ENCODE data around the gene EPO. TPM values are rescaled to one million over a fixed set of nuclear protein-coding genes. Genes with fewer than 3 reads are reported as not detected.

The EPO gene
- total RNA-seq, 1 experiment from 2014 or later = 0.30 TPM

DNA sequence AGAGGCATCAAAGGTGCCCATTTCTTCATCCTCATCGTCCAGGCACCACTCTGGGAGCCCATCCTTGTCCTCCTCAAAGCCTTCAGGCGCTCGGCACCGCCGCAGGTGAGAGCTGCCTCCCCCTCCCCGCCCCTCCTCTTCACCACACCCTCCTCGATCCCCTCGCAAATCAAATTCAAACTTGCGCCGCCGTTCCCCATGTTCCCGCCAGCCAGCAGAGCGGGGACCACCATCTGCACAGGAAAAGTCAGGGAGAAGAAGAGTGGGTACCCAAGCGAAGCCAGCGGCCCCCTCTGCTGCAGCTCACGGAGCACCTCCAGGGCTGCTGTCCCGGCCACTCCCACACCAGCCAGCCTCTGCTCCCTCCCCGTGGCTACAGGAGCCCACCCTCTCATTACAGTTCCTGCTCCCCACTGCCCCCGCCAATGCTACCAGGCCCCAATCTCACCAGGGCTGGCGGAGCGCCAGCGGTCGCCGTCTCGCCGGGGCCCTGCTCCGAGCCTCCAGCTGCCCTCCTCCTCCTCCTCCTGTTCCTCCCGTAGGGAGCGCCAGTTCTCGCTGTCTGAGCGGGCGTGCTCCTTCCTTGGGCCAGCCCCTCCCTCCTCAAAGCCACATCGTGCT is 34.0 kb upstream of the EPO start:
- H3K9ac ChIP-seq (ENCODE audit: low read length) = no peak overlapping the region
- DNase-seq (ENCODE audit: low read depth, low spot score) = no peak
- no peak for TF ChIP-seq RAD21 (IDR thresholded peaks at IDR 0.05; ENCODE audit: low read depth)
- no peak for TF ChIP-seq CEBPB (IDR thresholded peaks at IDR 0.05; ENCODE audit: low read depth)
- no peak for TF ChIP-seq SIN3A (IDR thresholded peaks at IDR 0.05; ENCODE audit: low read depth)
- no peak for TF ChIP-seq REST (IDR thresholded peaks at IDR 0.05; ENCODE audit: low read depth)
- TF ChIP-seq ZBTB33 (IDR thresholded peaks at IDR 0.05; ENCODE audit: extremely low read depth, insufficient replicate concordance, low read length) = no peak
- TF ChIP-seq JUND (IDR thresholded peaks at IDR 0.05) = no peak
- TF ChIP-seq, protein P1, sequence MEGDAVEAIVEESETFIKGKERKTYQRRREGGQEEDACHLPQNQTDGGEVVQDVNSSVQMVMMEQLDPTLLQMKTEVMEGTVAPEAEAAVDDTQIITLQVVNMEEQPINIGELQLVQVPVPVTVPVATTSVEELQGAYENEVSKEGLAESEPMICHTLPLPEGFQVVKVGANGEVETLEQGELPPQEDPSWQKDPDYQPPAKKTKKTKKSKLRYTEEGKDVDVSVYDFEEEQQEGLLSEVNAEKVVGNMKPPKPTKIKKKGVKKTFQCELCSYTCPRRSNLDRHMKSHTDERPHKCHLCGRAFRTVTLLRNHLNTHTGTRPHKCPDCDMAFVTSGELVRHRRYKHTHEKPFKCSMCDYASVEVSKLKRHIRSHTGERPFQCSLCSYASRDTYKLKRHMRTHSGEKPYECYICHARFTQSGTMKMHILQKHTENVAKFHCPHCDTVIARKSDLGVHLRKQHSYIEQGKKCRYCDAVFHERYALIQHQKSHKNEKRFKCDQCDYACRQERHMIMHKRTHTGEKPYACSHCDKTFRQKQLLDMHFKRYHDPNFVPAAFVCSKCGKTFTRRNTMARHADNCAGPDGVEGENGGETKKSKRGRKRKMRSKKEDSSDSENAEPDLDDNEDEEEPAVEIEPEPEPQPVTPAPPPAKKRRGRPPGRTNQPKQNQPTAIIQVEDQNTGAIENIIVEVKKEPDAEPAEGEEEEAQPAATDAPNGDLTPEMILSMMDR (IDR thresholded peaks at IDR 0.05 in 2 of 3, conservative IDR thresholded peaks at IDR 0.05 in 1 of 3; ENCODE audit: borderline replicate concordance in 1 of 3, insufficient read depth in 1 of 3, low read depth in 2 of 3, low read length in 2 of 3) = no peak
- no peak for TF ChIP-seq POLR2A (IDR thresholded peaks at IDR 0.05; ENCODE audit: borderline replicate concordance, extremely low read depth, insufficient read depth, insufficient read length)
- TF ChIP-seq, protein P2, sequence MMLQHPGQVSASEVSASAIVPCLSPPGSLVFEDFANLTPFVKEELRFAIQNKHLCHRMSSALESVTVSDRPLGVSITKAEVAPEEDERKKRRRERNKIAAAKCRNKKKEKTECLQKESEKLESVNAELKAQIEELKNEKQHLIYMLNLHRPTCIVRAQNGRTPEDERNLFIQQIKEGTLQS (IDR thresholded peaks at IDR 0.05) = no peak
- no peak for TF ChIP-seq EZH2 (IDR thresholded peaks at IDR 0.05)
- TF ChIP-seq ELF1 (IDR thresholded peaks at IDR 0.05; ENCODE audit: borderline replicate concordance, low read depth) = no peak
- no peak for TF ChIP-seq SP1 (IDR thresholded peaks at IDR 0.05; ENCODE audit: low read depth)
- no peak for TF ChIP-seq ZFX (IDR thresholded peaks at IDR 0.05)
- no peak for TF ChIP-seq POLR2AphosphoS5 (IDR thresholded peaks at IDR 0.05; ENCODE audit: low read depth, low read length)
- TF ChIP-seq TCF7L2 (IDR thresholded peaks at IDR 0.05; ENCODE audit: borderline replicate concordance, extremely low read depth, insufficient read depth, insufficient read length) = no peak
- TF ChIP-seq EZH2phosphoT487 (IDR thresholded peaks at IDR 0.05; ENCODE audit: borderline replicate concordance) = no peak
- no peak for TF ChIP-seq ZNF274 (IDR thresholded peaks at IDR 0.05; ENCODE audit: low read depth, low read length)
- TF ChIP-seq YY1 (IDR thresholded peaks at IDR 0.05; ENCODE audit: extremely low read depth, insufficient replicate concordance, low read depth, low read length) = no peak
- TF ChIP-seq MAX (IDR thresholded peaks at IDR 0.05) = no peak
- ChIA-PET CTCF (no interaction called here), RAD21 (ENCODE audit: low non-redundant PET in 1 of 2, low total read pairs in 2 of 2, uncharacterized antibody in 2 of 2, unreplicated experiment in 2 of 2) (no interaction called here), POLR2A (no interaction called here)
- peaks cover 3 to 7% of the 10 kb centered on the region in 2 experiments; a peak in 2 of 4 replicates for H3K4me1 ChIP-seq (ENCODE audit: control insufficient read depth in 1 of 2, insufficient read depth in 2 of 2, low read length in 2 of 2)
- H3K9me2 ChIP-seq (ENCODE audit: insufficient read depth) = no peaks in the 10 kb centered on the region
- H3K79me2 ChIP-seq (ENCODE audit: insufficient read depth, low read length) = peaks cover 41% of the 10 kb centered on the region
- H3K4me2 ChIP-seq (ENCODE audit: low read length) = no peak overlapping the region
- no TSS peak for BruUV-seq (replicated peaks)
- no peaks in the 10 kb centered on the region for H3K9me3 ChIP-seq (ENCODE audit: control insufficient read depth in 1 of 2, insufficient read depth in 1 of 2, low read depth in 1 of 2, low read length in 2 of 2)
- intact Hi-C loops (cut with micrococcal nuclease) = no loop called here
- no peak overlapping the region for H3K4me3 ChIP-seq (replicated peaks in 1 of 2; ENCODE audit: low read depth in 1 of 2, low read length in 2 of 2)
- H3K27me3 ChIP-seq (ENCODE audit: insufficient read depth, low read length) = no peaks in the 10 kb centered on the region
- no peak overlapping the region for H2AFZ ChIP-seq (ENCODE audit: low read depth, low read length, poor library complexity, severe bottlenecking)
- ATAC-seq = no peak
- peaks cover 25 to 34% of the 10 kb centered on the region in 2 experiments; a peak in 3 of 4 replicates for H3K36me3 ChIP-seq (ENCODE audit: control insufficient read depth in 1 of 2, insufficient read depth in 2 of 2, low read length in 2 of 2)
- H4K20me1 ChIP-seq (ENCODE audit: insufficient read depth) = no peaks in the 10 kb centered on the region
- H3K27ac ChIP-seq (ENCODE audit: low read depth, low read length) = no peak overlapping the region
